ENCODE results near the gene PSMG4.
A peak's percentile ranks its signal among the peaks of the same experiment; 100 is the strongest.

The PSMG4 gene

GRCh38 chr6:3311826-3312225, 53.1 kb downstream of the PSMG4 start:
- no peak for DNase-seq

GRCh38 chr6:3312604-3313231, 54.0 kb downstream of the PSMG4 start:
- peak; percentile 50 for DNase-seq

GRCh38 chr6:3314176-3314575, 55.4 kb downstream of the PSMG4 start:
- no peak for DNase-seq

- DNase-seq = peak; percentile 12
These were observed 56.1 kb downstream of the PSMG4 start for GRCh38 chr6:3314621-3315467.

- peak; percentile 16 for DNase-seq
These were observed 57.1 kb downstream of the PSMG4 start for GRCh38 chr6:3315841-3316240.

GRCh38 chr6:3316331-3316730, 57.6 kb downstream of the PSMG4 start:
- DNase-seq = no peak

- DNase-seq = no peak
These were observed 58.1 kb downstream of the PSMG4 start for GRCh38 chr6:3316818-3317217.
